WTC11 (cell line): Measurements from ENCODE around the gene NAV2.

Source experiments
- CREB1 ChIP-seq: sonication (generic); formaldehyde crosslinking; IDR thresholded peaks from 2 replicates; pipeline ENCODE4 v1.8.0; 2023; ENCODE audit warnings: mild to moderate bottlenecking, missing genetic modification reagents
- CTCF ChIP-seq: fragments of 200-600 bp; IDR thresholded peaks from 2 replicates; pipeline ENCODE4 v1.8.0; 2022; ENCODE audit warnings: antibody characterized with exemption
- ESRRA ChIP-seq: sonication (generic); formaldehyde crosslinking; IDR thresholded peaks from 2 replicates; pipeline ENCODE4 v1.8.1; 2022; ENCODE audit warnings: mild to moderate bottlenecking, missing genetic modification reagents, borderline replicate concordance
- PREB ChIP-seq: sonication (generic); formaldehyde crosslinking; IDR thresholded peaks from 2 replicates; pipeline ENCODE4 v1.8.1; 2022; ENCODE audit warnings: mild to moderate bottlenecking, missing genetic modification reagents, moderate library complexity, borderline replicate concordance
- SMAD3 ChIP-seq: sonication (generic); formaldehyde crosslinking; IDR thresholded peaks from 2 replicates; pipeline ENCODE4 v1.8.0; 2022; ENCODE audit warnings: missing genetic modification reagents, mild to moderate bottlenecking, borderline replicate concordance
- ZBTB21 ChIP-seq: sonication (generic); formaldehyde crosslinking; IDR thresholded peaks from 2 replicates; pipeline ENCODE4 v1.8.1; 2023; ENCODE audit warnings: mild to moderate bottlenecking, missing genetic modification reagents, borderline replicate concordance
- ZNF121 ChIP-seq: sonication (generic); formaldehyde crosslinking; IDR thresholded peaks from 2 replicates; pipeline ENCODE4 v1.8.0; 2023; ENCODE audit warnings: missing genetic modification reagents
- ZNF219 ChIP-seq: sonication (generic); formaldehyde crosslinking; IDR thresholded peaks from 2 replicates; pipeline ENCODE4 v1.8.0; 2023; ENCODE audit warnings: missing genetic modification reagents, mild to moderate bottlenecking, borderline replicate concordance
- ZNF232 ChIP-seq: sonication (generic); formaldehyde crosslinking; IDR thresholded peaks from 2 replicates; pipeline ENCODE4 v1.8.0; 2022; ENCODE audit warnings: mild to moderate bottlenecking, missing genetic modification reagents
- ZNF512 ChIP-seq: sonication (generic); formaldehyde crosslinking; IDR thresholded peaks from 2 replicates; pipeline ENCODE4 v1.8.1; 2022; ENCODE audit warnings: missing genetic modification reagents, borderline replicate concordance
- TF ChIP-seq, protein P1 (sequence below): sonication (generic); formaldehyde crosslinking; IDR thresholded peaks from 2 replicates; pipeline ENCODE4 v1.8.0; 2022; ENCODE audit warnings: mild to moderate bottlenecking, missing genetic modification reagents
- TF ChIP-seq, protein P2 (sequence below): sonication (generic); formaldehyde crosslinking; IDR thresholded peaks from 2 replicates; pipeline ENCODE4 v1.8.1; 2023; ENCODE audit warnings: mild to moderate bottlenecking, missing genetic modification reagents

- no peak for TF ChIP-seq ZNF512
- TF ChIP-seq, protein P1, sequence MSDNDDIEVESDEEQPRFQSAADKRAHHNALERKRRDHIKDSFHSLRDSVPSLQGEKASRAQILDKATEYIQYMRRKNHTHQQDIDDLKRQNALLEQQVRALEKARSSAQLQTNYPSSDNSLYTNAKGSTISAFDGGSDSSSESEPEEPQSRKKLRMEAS (CRISPR knock-in tag): no peak
- no peak for TF ChIP-seq SMAD3 (CRISPR knock-in tag)
- TF ChIP-seq ZNF219 (CRISPR knock-in tag): no peak
- no peak for TF ChIP-seq ESRRA (CRISPR knock-in tag)
- TF ChIP-seq PREB (CRISPR knock-in tag): no peak
- no peak for TF ChIP-seq ZBTB21 (CRISPR knock-in tag)
- TF ChIP-seq CTCF: no peak
- no peak for TF ChIP-seq ZNF121 (CRISPR knock-in tag)
- TF ChIP-seq, protein P2, sequence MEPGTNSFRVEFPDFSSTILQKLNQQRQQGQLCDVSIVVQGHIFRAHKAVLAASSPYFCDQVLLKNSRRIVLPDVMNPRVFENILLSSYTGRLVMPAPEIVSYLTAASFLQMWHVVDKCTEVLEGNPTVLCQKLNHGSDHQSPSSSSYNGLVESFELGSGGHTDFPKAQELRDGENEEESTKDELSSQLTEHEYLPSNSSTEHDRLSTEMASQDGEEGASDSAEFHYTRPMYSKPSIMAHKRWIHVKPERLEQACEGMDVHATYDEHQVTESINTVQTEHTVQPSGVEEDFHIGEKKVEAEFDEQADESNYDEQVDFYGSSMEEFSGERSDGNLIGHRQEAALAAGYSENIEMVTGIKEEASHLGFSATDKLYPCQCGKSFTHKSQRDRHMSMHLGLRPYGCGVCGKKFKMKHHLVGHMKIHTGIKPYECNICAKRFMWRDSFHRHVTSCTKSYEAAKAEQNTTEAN: no peak
- no peak for TF ChIP-seq ZNF232 (CRISPR knock-in tag)
- TF ChIP-seq CREB1 (CRISPR knock-in tag): no peak
Measured at GRCh38 chr11:19789245-19789644, 76.6 kb downstream of the NAV2 start.
